OCI-LY7 (cell line): Measurements from ENCODE around the gene RABEP1. TPM values are rescaled to one million over a fixed set of nuclear protein-coding genes. Genes with fewer than 3 reads are reported as not detected.

Source experiments
- BruUV-seq: library from RNA; stranded (reverse); fragments of 400-500 nt; replicated peaks from 2 replicates; lab custom pipeline; 2021; lab: Mats Ljungman, UMichigan
- CTCF ChIA-PET: fragments of 300-600 bp; sonication (Branson Sonifier 250); formaldehyde crosslinking; loops from one replicate; lab custom pipeline; 2022; ENCODE audit warnings: antibody characterized with exemption; ENCODE audit not compliant: unreplicated experiment; lab: Charles Lee
- POLR2A ChIA-PET: fragments of 300-600 bp; sonication (Branson Sonifier 250); formaldehyde crosslinking; loops from one replicate; lab custom pipeline; 2022; ENCODE audit warnings: antibody characterized with exemption; lab: Charles Lee
- DNase-seq: peaks from one replicate; pipeline ENCODE4 v3.0.0-alpha.2; 2015; ENCODE audit warnings: low spot score
- H2AFZ ChIP-seq: fragments of 200-600 bp; sonication (generic), shearing (Covaris generic); 2 replicates; pipeline ENCODE4 v1.6.1; 2014; ENCODE audit warnings: mild to moderate bottlenecking, antibody characterized with exemption, low read length, moderate library complexity
- H3K27ac ChIP-seq: fragments of 200-600 bp; sonication (generic); 2 replicates; pipeline ENCODE4 v1.5.1; 2014; ENCODE audit warnings: mixed run types, low read depth, mild to moderate bottlenecking, moderate library complexity, low read length, inconsistent platforms; ENCODE audit not compliant: poor library complexity, severe bottlenecking
- H3K36me3 ChIP-seq: fragments of 200-600 bp; sonication (generic); 2 replicates; pipeline ENCODE4 v1.6.1; 2014; ENCODE audit warnings: mild to moderate bottlenecking, antibody characterized with exemption, low read length, moderate library complexity, mixed read lengths; ENCODE audit not compliant: insufficient read depth
- H3K4me1 ChIP-seq: fragments of 200-600 bp; sonication (generic); 2 replicates; pipeline ENCODE4 v1.5.1; 2014; ENCODE audit warnings: mild to moderate bottlenecking, low read length; ENCODE audit not compliant: insufficient read depth, poor library complexity, severe bottlenecking
- H3K4me2 ChIP-seq: fragments of 200-600 bp; sonication (generic); 2 replicates; pipeline ENCODE4 v1.6.1; 2014; ENCODE audit warnings: mild to moderate bottlenecking, low read length
- H3K4me3 ChIP-seq: fragments of 200-600 bp; sonication (generic); 2 replicates; pipeline ENCODE4 v1.5.1; 2014; ENCODE audit warnings: mild to moderate bottlenecking, low read depth, low read length; ENCODE audit not compliant: poor library complexity, severe bottlenecking
- H3K79me2 ChIP-seq: fragments of 200-600 bp; sonication (generic); 2 replicates; pipeline ENCODE4 v1.6.1; 2016; ENCODE audit warnings: low read depth, mild to moderate bottlenecking, low read length, moderate library complexity, mixed read lengths; ENCODE audit not compliant: insufficient read depth
- H3K9me2 ChIP-seq: fragments of 200-600 bp; sonication (generic); 2 replicates; pipeline ENCODE4 v1.6.1; 2016; ENCODE audit warnings: mild to moderate bottlenecking, low read length, mixed read lengths; ENCODE audit not compliant: insufficient read depth
- H3K9me3 ChIP-seq: fragments of 200-600 bp; sonication (generic); 2 replicates; pipeline ENCODE4 v1.6.1; 2014; ENCODE audit warnings: mild to moderate bottlenecking, mixed run types, low read length, mixed read lengths
- H4K20me1 ChIP-seq: fragments of 200-600 bp; sonication (generic); 2 replicates; pipeline ENCODE4 v1.6.1; 2014; ENCODE audit warnings: mild to moderate bottlenecking, antibody characterized with exemption, low read length, moderate library complexity, mixed read lengths; ENCODE audit not compliant: insufficient read depth
- CTCF ChIP-seq: fragments of 200-600 bp; sonication (generic); conservative IDR thresholded peaks from 2 replicates; pipeline ENCODE4 v1.5.1; 2014; ENCODE audit warnings: mild to moderate bottlenecking, antibody characterized with exemption, low read length, moderate library complexity, mixed read lengths
- EZH2phosphoT487 ChIP-seq: fragments of 200-600 bp; sonication (generic); IDR thresholded peaks from 2 replicates; pipeline ENCODE4 v1.6.1; 2018; ENCODE audit warnings: low read depth, borderline replicate concordance, mild to moderate bottlenecking, mixed run types, antibody characterized with exemption, low read length, moderate library complexity, mixed read lengths
- intact Hi-C: fragments of 100-400 bp; cut with micrococcal nuclease; formaldehyde crosslinking; loops from one replicate; pipeline ENCODE4 v1.10.0; 2022; ENCODE audit not compliant: unreplicated experiment
- total RNA-seq, 2 experiments: library from RNA; depleted of rRNA in 1 of 2; stranded (reverse); fragments of >200 nt in 1 of 2; shearing (Covaris generic) in 1 of 2; gene quantifications; 2 replicates each; pipeline ENCODE4 v1.2.3, GENCODE V29; 2014 to 2022

RABEP1 gene
- total RNA-seq, 2 experiments from 2014 or later: 58.6 to 60.8 TPM

GRCh38 chr17:5304636-5305035, 22.6 kb downstream of the RABEP1 start:
- POLR2A ChIA-PET: interaction anchor here (0.6 to 0.7 kb wide), 2 partner anchors 11 to 36 kb away, joined by 3 read pairs; no protein-coding TSS in a partner anchor
- no peaks in the 10 kb centered on the region for H3K9me2 ChIP-seq
- intact Hi-C loops: no loop called here
- H3K4me1 ChIP-seq: peaks cover 8% of the 10 kb centered on the region
- CTCF ChIA-PET: no interaction called here
- no peak for DNase-seq
- no peaks in the 10 kb centered on the region for H4K20me1 ChIP-seq
- H3K9me3 ChIP-seq: peaks cover 4% of the 10 kb centered on the region; the same call in 1 of the 2 replicates
- BruUV-seq: no TSS peak
- H3K4me2 ChIP-seq: no peak overlapping the region
- H2AFZ ChIP-seq: no peak overlapping the region
- peaks cover 52% of the 10 kb centered on the region for H3K36me3 ChIP-seq
- no peak overlapping the region for H3K4me3 ChIP-seq
- TF ChIP-seq CTCF (no peak), EZH2phosphoT487 (no peak)
- no peak overlapping the region for H3K27ac ChIP-seq
- H3K79me2 ChIP-seq: peaks cover 97% of the 10 kb centered on the region

- peaks cover 77% of the 10 kb centered on the region for H3K36me3 ChIP-seq
- TF ChIP-seq EZH2phosphoT487: no peak
- no peak for TF ChIP-seq CTCF
- no TSS peak for BruUV-seq
- no peak overlapping the region for H2AFZ ChIP-seq
- intact Hi-C loops: loop anchor here (2.0 kb wide), 1 partner anchor 61 kb away; no protein-coding TSS in a partner anchor
- no peak for DNase-seq
- H3K4me2 ChIP-seq: no peak overlapping the region
- no peaks in the 10 kb centered on the region for H4K20me1 ChIP-seq
- ChIA-PET POLR2A (interaction anchor here (0.6 to 1.8 kb wide), 7 partner anchors 12 to 1493 kb away, joined by 3 to 7 read pairs (median 3); no protein-coding TSS in a partner anchor), CTCF (no interaction called here)
- H3K9me2 ChIP-seq: no peaks in the 10 kb centered on the region
- H3K4me1 ChIP-seq: no peaks in the 10 kb centered on the region
- no peak overlapping the region for H3K27ac ChIP-seq
- H3K79me2 ChIP-seq: peaks cover 64% of the 10 kb centered on the region
- no peak overlapping the region for H3K4me3 ChIP-seq
- H3K9me3 ChIP-seq: peaks cover 5% of the 10 kb centered on the region; the same call in 1 of the 2 replicates
Measured at GRCh38 chr17:5309851-5310250, 27.8 kb downstream of the RABEP1 start.

- Histone ChIP-seq H3K9me3 (peaks cover 5% of the 10 kb centered on the region), H3K4me2 (no peak overlapping the region), H3K9me2 (no peaks in the 10 kb centered on the region), H3K79me2 (peaks cover 28% of the 10 kb centered on the region; the same call in 1 of the 2 replicates), H3K36me3 (peaks cover 37% of the 10 kb centered on the region), H4K20me1 (peaks cover 8% of the 10 kb centered on the region; the same call in 1 of the 2 replicates), H3K4me3 (no peak overlapping the region), H2AFZ (no peak overlapping the region), H3K27ac (no peak overlapping the region), H3K4me1 (peaks cover 16% of the 10 kb centered on the region)
- ChIA-PET CTCF (no interaction called here), POLR2A (no interaction called here)
- BruUV-seq: no TSS peak
- DNase-seq: no peak
- TF ChIP-seq CTCF (no peak), EZH2phosphoT487 (no peak)
- intact Hi-C loops: no loop called here
Measured at GRCh38 chr17:5325851-5326250, 43.8 kb downstream of the RABEP1 start.
